ENCODE measurements around the gene MAS1L.

MAS1L gene

DNA sequence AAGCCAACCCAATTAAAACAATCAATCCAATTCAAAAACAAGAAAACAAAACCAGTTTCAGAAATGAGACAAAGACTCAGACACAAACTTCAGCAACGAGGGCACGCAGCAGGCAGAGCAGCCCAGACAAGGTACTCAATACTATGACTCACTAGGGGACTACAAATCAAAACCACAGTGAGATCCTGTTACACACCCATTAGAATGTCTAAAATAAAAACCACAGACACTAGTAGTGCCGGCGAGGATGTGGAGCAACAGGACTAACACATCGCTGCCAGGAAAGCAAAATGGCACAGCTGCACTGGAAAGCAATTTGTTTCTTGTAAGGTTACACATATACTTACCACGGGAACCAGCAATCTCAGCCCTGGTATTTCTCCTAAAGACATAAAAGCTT is 28.4 kb upstream of the MAS1L start:
- TF ChIP-seq, protein P1, sequence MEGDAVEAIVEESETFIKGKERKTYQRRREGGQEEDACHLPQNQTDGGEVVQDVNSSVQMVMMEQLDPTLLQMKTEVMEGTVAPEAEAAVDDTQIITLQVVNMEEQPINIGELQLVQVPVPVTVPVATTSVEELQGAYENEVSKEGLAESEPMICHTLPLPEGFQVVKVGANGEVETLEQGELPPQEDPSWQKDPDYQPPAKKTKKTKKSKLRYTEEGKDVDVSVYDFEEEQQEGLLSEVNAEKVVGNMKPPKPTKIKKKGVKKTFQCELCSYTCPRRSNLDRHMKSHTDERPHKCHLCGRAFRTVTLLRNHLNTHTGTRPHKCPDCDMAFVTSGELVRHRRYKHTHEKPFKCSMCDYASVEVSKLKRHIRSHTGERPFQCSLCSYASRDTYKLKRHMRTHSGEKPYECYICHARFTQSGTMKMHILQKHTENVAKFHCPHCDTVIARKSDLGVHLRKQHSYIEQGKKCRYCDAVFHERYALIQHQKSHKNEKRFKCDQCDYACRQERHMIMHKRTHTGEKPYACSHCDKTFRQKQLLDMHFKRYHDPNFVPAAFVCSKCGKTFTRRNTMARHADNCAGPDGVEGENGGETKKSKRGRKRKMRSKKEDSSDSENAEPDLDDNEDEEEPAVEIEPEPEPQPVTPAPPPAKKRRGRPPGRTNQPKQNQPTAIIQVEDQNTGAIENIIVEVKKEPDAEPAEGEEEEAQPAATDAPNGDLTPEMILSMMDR (IDR thresholded peaks at IDR 0.05; ENCODE audit: control insufficient read depth, extremely low read depth, insufficient read depth): no peak
- DNase-seq (ENCODE audit: low read depth): no peak
- no peak overlapping the region for H3K4me3 ChIP-seq (ENCODE audit: low read depth, low read length)

DNA sequence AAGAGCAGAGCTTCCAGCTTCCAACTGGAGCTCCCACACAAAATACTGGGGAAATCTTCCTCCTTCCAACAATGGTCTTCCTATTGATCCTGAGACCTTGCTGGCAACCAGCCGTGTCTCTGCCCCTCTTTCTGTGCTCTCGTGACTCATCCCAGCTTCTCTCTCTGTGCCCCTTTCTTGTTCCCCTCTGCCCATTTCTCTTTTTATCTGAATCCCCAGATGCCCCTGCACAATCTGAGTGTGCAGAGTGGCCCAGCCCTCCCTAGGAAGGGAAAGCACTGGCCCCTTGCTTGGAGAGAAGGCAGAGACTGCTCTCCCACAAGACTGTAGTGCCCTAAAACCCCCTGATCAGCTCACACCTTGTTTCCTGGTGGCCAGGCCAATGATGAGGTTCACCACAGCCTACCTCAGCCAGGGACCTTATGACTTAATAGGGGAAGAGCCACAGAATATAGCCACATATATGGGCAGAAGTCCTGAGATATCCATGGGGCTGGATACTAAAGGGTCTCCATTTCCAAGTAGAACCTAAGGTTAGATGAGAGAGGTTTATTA is 23.1 kb upstream of the MAS1L start:
- H3K4me3 ChIP-seq (ENCODE audit: low read depth, low read length): no peak overlapping the region
- TF ChIP-seq, protein P1 (IDR thresholded peaks at IDR 0.05; ENCODE audit: control insufficient read depth, extremely low read depth, insufficient read depth): no peak
- DNase-seq (ENCODE audit: low read depth): no peak

DNA sequence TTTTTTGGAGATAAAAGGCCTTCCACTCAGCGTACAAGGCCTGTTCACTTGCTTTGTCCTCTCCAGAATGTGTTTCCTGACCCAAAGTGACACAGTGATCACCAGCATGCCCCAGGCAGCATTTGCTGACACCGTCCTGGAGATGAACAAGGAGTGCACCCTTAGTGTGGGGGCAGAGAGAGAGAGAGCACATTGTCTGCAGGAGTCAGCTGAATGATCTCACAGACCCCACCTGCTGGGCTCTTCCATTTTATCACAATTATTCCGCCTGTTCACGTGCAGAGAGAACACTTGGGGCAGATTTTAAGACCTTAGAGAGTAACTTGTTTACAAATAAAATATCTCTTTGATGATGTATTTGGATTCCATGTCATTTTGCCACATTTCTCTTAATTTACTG is 22.4 kb upstream of the MAS1L start:
- TF ChIP-seq, protein P1 (IDR thresholded peaks at IDR 0.05; ENCODE audit: control insufficient read depth, extremely low read depth, insufficient read depth): no peak
- H3K4me3 ChIP-seq (ENCODE audit: low read depth, low read length): no peak overlapping the region
- DNase-seq (ENCODE audit: low read depth): no peak

DNA sequence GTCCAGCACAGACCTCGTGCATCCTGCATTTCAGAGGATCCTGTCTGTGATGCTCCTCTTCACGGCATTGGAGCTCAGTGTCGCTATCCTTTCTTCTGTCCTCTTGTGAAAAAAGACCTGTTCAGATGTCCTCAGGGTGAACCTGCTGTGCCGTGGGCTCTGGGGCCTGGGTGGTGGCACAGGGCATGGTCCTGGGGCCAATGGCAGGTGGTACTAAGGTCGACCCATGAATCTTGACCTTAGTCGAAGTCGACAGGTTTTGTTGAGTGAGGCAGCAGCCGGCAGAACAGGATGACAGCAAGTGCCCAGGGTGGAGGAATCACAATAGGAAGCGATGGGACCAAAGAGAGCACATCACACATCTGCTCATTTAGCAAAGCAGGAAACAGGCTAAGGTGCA is 22.0 kb upstream of the MAS1L start:
- TF ChIP-seq, protein P1 (IDR thresholded peaks at IDR 0.05; ENCODE audit: control insufficient read depth, extremely low read depth, insufficient read depth): no peak
- no peak overlapping the region for H3K4me3 ChIP-seq (ENCODE audit: low read depth, low read length)
- no peak for DNase-seq (ENCODE audit: low read depth)

DNA sequence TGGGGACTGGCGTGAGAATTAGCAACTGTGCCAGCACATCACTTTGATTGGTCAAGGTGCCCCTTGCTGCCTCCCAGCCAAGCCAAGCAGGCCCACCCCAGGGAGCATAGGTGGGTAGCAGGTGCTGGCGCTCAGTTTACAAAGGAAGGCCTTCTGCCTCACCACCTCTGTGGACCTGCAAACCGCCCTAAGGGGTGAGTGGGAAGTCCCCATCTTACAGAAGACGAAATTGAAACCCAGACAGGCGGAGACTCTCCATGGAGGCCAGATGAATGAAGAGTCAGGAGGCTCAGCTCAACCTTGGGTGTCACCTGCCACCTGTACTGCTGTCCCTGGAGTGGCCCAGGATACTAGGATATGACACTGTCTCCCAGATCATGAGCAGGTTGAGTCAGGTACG is 21.5 kb upstream of the MAS1L start:
- TF ChIP-seq, protein P1 (IDR thresholded peaks at IDR 0.05; ENCODE audit: control insufficient read depth, extremely low read depth, insufficient read depth): no peak
- no peak for DNase-seq (ENCODE audit: low read depth)
- H3K4me3 ChIP-seq (ENCODE audit: low read depth, low read length): no peak overlapping the region

DNA sequence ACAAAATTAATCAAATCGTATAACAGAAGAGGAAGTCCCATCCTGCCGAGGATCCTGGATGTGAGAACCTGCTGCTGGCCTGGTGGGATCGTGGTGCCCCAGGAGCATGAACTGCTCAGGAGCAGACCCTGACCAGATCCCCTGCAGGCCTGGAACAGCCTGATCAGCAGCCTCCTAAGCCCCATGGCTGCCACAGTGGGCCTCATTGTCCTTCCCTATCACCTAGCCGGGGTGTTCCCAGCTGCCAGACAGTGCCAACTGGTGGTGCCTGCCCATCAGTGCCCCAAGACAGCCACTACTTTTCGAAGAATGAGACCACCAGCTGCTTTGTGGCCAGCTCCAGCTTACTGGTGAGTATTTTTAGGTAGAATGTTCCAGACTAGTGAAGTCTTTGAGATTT is 19.6 kb upstream of the MAS1L start:
- DNase-seq (ENCODE audit: low read depth): no peak
- H3K4me3 ChIP-seq (ENCODE audit: low read depth, low read length): no peak overlapping the region
- TF ChIP-seq, protein P1 (IDR thresholded peaks at IDR 0.05; ENCODE audit: control insufficient read depth, extremely low read depth, insufficient read depth): no peak

DNA sequence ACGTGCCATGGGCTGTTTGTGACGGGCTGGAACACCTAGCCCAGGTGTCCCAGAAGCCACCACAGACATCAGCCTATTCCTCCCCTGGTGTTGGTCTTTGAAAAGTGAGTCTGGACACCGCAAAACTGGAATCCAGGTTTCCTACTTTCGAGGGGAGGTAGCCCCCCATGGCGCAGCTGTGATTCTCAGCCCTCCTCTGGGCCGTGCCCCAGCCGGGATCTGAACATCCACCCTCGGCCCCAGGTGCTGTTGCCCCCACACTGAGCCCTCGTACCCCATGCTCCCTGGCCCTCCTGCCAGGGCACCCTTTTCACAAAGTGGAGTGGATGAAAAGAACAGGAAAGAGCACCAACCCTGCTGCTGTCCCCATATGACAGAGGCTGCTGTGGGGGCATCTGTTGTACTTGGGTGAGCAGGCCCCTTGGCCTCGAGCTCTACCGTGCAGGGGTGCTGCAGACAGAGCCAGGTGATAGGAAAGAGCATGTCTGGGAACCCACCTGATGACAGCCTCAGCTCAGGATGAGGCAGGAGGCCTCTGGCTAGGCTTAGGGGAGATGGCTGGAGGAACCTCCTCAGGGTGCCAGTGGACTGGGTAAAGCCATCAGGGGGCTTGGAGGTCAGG is 18.8 kb upstream of the MAS1L start:
- no peak overlapping the region for H3K4me3 ChIP-seq (ENCODE audit: low read depth, low read length)
- no peak for DNase-seq (ENCODE audit: low read depth)
- TF ChIP-seq, protein P1 (IDR thresholded peaks at IDR 0.05; ENCODE audit: control insufficient read depth, extremely low read depth, insufficient read depth): no peak

Data from LNCaP clone FGC (cell line).